ENCODE measurements around the gene TRIM50.
"Not testable (repeated sequence)": the region's sequence is repeated elsewhere in the genome, so short reads cannot be mapped to it uniquely, and the experiment has no call there.

Gene TRIM50

GRCh38 chr7:73349763-73350162, 21.9 kb upstream of the TRIM50 start:
- no peak for DNase-seq

- no peak for DNase-seq
Observed at GRCh38 chr7:73345951-73346350, 18.1 kb upstream of the TRIM50 start.

- DNase-seq: no peak
Observed at GRCh38 chr7:73345538-73345937, 17.7 kb upstream of the TRIM50 start.

GRCh38 chr7:73343671-73344380, 15.9 kb upstream of the TRIM50 start:
- DNase-seq: no peak

- DNase-seq: peak; percentile 81
Observed at GRCh38 chr7:73342645-73343044, 14.8 kb upstream of the TRIM50 start.

- DNase-seq: peak; percentile 55
Observed at GRCh38 chr7:73341877-73342276, 14.0 kb upstream of the TRIM50 start.

- no peak for DNase-seq
Observed at GRCh38 chr7:73340514-73340913, 12.6 kb upstream of the TRIM50 start.

GRCh38 chr7:73338321-73338720, 10.4 kb upstream of the TRIM50 start:
- DNase-seq: no peak

GRCh38 chr7:73332447-73332846, 4.6 kb upstream of the TRIM50 start:
- DNase-seq: no peak

- no peak for DNase-seq
Observed at GRCh38 chr7:73330772-73331171, 2.9 kb upstream of the TRIM50 start.

- no peak for DNase-seq
Observed at GRCh38 chr7:73329861-73330581, 2.1 kb upstream of the TRIM50 start.

GRCh38 chr7:73328696-73329095, 814 bp upstream of the TRIM50 start:
- DNase-seq: no peak

GRCh38 chr7:73327449-73327848, 433 bp downstream of the TRIM50 start:
- DNase-seq: not testable (repeated sequence)

GRCh38 chr7:73325424-73325823, 2.5 kb downstream of the TRIM50 start:
- not testable (repeated sequence) for DNase-seq

- DNase-seq: peak; percentile 95
Observed at GRCh38 chr7:73324081-73324845, 3.6 kb downstream of the TRIM50 start.

- not testable (repeated sequence) for DNase-seq
Observed at GRCh38 chr7:73323434-73324080, 4.3 kb downstream of the TRIM50 start.

- DNase-seq: peak; percentile 13
Observed at GRCh38 chr7:73320009-73320408, 7.9 kb downstream of the TRIM50 start.

- DNase-seq: not testable (repeated sequence)
Observed at GRCh38 chr7:73319541-73319940, 8.3 kb downstream of the TRIM50 start.

GRCh38 chr7:73318656-73319204, 9.2 kb downstream of the TRIM50 start:
- DNase-seq: not testable (repeated sequence)

- no peak for DNase-seq
Observed at GRCh38 chr7:73316521-73316920, 11.4 kb downstream of the TRIM50 start.

- DNase-seq: no peak
Observed at GRCh38 chr7:73314271-73314670, 13.6 kb downstream of the TRIM50 start.

- peak; percentile 16 for DNase-seq
Observed at GRCh38 chr7:73313521-73313906, 14.4 kb downstream of the TRIM50 start.

Data from DMS53 (cell line).